Naive B cell (primary cell): ENCODE data around the gene CADPS2. TPM values are rescaled to one million over a fixed set of nuclear protein-coding genes. Genes with fewer than 3 reads are reported as not detected.

Experiments used
- ATAC-seq, 2 donors: fragments of 150-1000 bp; cut with Tn5 transposase; 2 replicates each; pipeline ENCODE4 v1.10.0; 2021; ENCODE audit warnings: low read depth in 2 of 2, mild to moderate bottlenecking in 2 of 2, moderate library complexity in 2 of 2
- DNase-seq: peaks from one replicate; pipeline ENCODE4 v3.0.0; 2022
- H3K27ac Mint-ChIP-seq, 6 donors: one replicate each; pipeline ENCODE4 v1.8.0; 2020 to 2022; ENCODE audit warnings: mild to moderate bottlenecking in 6 of 6, mixed read lengths in 6 of 6, moderate library complexity in 5 of 6, inconsistent platforms in 2 of 6
- H3K27me3 Mint-ChIP-seq, 3 donors: one replicate each; pipeline ENCODE4 v1.8.0; 2021 to 2022; ENCODE audit warnings: mixed read lengths in 3 of 3, mild to moderate bottlenecking in 1 of 3
- H3K36me3 Mint-ChIP-seq, 2 donors: one replicate each; pipeline ENCODE4 v1.8.0; 2020 to 2022; ENCODE audit warnings: mixed read lengths in 2 of 2, inconsistent platforms in 1 of 2, mild to moderate bottlenecking in 1 of 2
- H3K4me1 Mint-ChIP-seq, 3 donors: one replicate each; pipeline ENCODE4 v1.8.0; 2020 to 2022; ENCODE audit warnings: mixed read lengths in 3 of 3, inconsistent platforms in 1 of 3, mild to moderate bottlenecking in 1 of 3, moderate library complexity in 1 of 3
- H3K4me3 Mint-ChIP-seq, 8 donors: one replicate each; pipeline ENCODE4 v1.8.0; 2020 to 2022; ENCODE audit warnings: mild to moderate bottlenecking in 8 of 8, mixed read lengths in 8 of 8, moderate library complexity in 8 of 8, inconsistent platforms in 2 of 8
- H3K9me3 Mint-ChIP-seq, 7 donors: one replicate each; pipeline ENCODE4 v1.8.0; 2020 to 2022; ENCODE audit warnings: mixed read lengths in 7 of 7, mild to moderate bottlenecking in 5 of 7, inconsistent platforms in 2 of 7, moderate library complexity in 1 of 7
- polyA plus RNA-seq, 6 donors: library from polyadenylated mRNA; unstranded; fragments of 300-500 nt; fragmentation: Illumina TruSeq; gene quantifications; one replicate each; pipeline ENCODE4 v1.2.3, GENCODE V29; 2021; ENCODE audit warnings: low read depth in 6 of 6

The CADPS2 gene
- polyA plus RNA-seq, 6 donors from 2014 or later: not detected

DNA sequence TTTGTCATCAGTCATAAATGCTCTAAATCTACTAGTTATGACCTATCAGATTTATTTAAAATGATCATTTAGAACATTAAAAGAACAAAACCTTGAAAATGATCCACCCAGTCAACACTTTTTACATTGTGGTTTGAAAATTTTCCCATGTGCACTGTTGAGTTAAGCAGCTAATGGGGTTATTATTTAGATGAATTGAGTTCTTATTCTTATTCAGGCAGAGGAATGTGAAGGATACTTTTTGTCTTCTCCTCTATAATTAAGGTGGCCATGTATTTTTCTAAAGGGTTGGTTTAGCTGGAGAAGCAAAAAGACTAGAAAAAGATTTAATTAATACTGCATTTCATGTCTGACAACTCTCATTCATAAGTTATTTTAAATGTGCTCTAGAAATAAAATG, 506.8 kb downstream of the CADPS2 start:
- Mint-ChIP-seq H3K27ac (no peak overlapping the region), H3K9me3 (peaks cover 0 to 1% (median 0%) of the 10 kb centered on the region in 7 donors), H3K36me3 (no peaks in the 10 kb centered on the region), H3K27me3 (no peaks in the 10 kb centered on the region), H3K4me1 (no peaks in the 10 kb centered on the region), H3K4me3 (no peak overlapping the region)
- no peak for DNase-seq
- no peak for ATAC-seq

DNA sequence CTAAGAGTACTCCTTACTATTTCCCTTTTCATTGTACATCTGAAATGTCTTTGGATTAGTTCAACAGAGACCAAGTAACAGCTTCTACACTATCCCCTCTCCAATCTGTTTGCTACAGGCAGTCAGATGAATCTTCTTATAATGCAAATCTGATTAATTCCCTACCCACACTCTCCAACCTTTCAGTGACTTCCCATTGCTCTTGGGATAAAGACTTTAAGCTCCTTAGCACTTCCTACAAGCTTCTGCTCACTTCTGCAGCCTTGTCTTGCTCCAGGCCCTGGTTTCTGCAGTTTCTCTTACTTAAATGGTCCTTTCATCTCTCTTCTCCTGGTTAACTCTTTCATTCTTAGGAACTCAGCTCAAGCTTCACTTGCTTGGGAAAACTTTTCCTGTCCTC, 516.5 kb downstream of the CADPS2 start:
- no peaks in the 10 kb centered on the region for H3K4me1 Mint-ChIP-seq
- H3K27ac Mint-ChIP-seq: no peak overlapping the region
- ATAC-seq (no peak), DNase-seq (no peak)
- peaks cover 0 to 4% (median 0%) of the 10 kb centered on the region in 7 donors for H3K9me3 Mint-ChIP-seq
- H3K36me3 Mint-ChIP-seq: no peaks in the 10 kb centered on the region
- no peaks in the 10 kb centered on the region for H3K27me3 Mint-ChIP-seq
- H3K4me3 Mint-ChIP-seq: no peak overlapping the region

DNA sequence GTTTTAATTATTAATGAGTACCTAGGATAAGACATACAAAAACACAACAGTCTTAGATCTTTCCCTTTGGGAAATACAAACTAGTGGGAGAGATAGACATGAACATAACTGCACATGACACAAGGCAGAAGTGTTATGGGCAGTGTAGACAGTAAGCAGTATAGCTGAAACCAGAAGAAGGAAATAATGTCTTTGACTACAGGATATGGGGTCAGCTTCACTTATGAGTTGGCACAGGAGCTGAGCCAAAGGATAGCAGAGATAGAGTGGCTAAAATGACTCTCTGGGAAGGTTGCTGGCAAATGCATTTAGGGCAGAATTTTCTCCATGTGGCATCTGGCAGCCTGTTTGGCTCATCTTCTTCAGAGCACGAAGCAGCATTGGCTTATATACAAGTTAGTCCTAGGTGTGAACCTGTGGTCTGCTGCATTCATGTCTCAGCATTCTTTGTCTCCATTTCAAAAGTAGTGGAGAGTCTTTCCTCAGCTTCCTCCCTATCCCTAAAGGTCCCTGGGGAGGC, 521.4 kb downstream of the CADPS2 start:
- Mint-ChIP-seq H3K4me3 (no peak overlapping the region), H3K27me3 (no peaks in the 10 kb centered on the region), H3K9me3 (peaks cover 0 to 3% (median 0%) of the 10 kb centered on the region in 7 donors), H3K27ac (no peak overlapping the region), H3K4me1 (no peaks in the 10 kb centered on the region), H3K36me3 (no peaks in the 10 kb centered on the region)
- DNase-seq (no peak), ATAC-seq (no peak)

DNA sequence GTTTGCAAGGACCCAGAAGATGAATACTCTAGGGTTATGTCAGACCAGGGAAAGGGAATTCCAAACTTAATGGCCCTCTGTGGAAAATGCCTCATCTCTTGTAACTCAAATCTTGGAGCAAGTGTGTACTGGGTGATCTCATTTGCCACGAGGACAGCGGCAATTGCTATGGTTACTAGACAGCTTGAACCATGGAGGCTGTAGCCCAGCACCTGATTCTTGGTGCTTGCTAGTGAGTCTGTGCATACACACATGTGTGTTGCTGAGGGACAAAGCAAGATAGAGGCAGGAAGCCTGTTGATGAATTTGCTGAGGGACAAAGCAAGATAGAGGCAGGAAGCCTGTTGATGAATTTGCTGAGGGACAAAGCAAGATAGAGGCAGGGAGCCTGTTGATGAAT, 523.1 kb downstream of the CADPS2 start:
- Mint-ChIP-seq H3K27me3 (no peaks in the 10 kb centered on the region), H3K27ac (no peak overlapping the region), H3K4me1 (no peaks in the 10 kb centered on the region), H3K36me3 (no peaks in the 10 kb centered on the region), H3K9me3 (no peaks in the 10 kb centered on the region), H3K4me3 (no peak overlapping the region)
- no peak for ATAC-seq
- DNase-seq: no peak

DNA sequence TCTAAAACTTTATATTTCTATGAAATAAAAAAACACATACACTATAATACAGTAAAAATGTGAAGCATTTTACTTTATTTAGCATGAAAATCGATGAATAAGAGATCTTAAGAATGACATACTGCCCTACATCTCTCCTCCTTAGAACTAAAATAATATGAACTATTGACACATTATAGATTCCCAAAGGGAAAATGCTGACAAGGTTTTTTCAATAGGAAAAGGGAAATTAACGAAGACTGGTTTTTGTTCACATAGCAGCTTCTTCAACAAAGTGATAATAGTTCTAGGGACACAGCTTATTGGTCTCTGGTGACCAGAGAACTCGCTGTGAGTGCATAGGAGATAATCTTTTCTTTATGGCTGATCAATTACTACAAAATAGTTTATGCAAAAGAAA, 523.8 kb downstream of the CADPS2 start:
- no peak for ATAC-seq
- H3K27ac Mint-ChIP-seq: no peak overlapping the region
- H3K4me3 Mint-ChIP-seq: no peak overlapping the region
- H3K27me3 Mint-ChIP-seq: no peaks in the 10 kb centered on the region
- H3K36me3 Mint-ChIP-seq: no peaks in the 10 kb centered on the region
- no peaks in the 10 kb centered on the region for H3K4me1 Mint-ChIP-seq
- H3K9me3 Mint-ChIP-seq: peaks cover 0 to under 1% (median 0%) of the 10 kb centered on the region in 7 donors
- DNase-seq: no peak

DNA sequence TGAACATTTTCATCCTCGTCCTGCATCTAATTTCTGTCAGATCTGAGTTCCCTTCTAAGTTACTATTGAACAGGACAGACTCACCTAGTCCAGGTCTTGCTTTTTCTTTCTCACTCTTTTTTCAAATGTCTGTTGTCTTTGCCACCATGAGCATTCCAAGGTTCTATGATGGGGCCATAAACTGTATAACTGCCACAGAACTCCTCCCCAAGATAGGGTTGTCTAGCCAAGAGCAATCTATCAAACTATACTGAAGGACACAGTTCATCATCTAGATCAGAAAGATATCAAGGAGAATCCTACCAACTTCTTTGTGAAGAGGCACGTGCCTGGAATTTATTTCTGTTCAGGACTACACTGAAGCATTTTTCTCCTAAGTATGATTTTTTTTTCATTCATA, 531.6 kb downstream of the CADPS2 start:
- H3K4me3 Mint-ChIP-seq: no peak overlapping the region
- ATAC-seq: no peak
- H3K4me1 Mint-ChIP-seq: no peaks in the 10 kb centered on the region
- no peak for DNase-seq
- no peaks in the 10 kb centered on the region for H3K27me3 Mint-ChIP-seq
- H3K27ac Mint-ChIP-seq: no peak overlapping the region
- peaks cover 0 to 4% (median 0%) of the 10 kb centered on the region in 7 donors for H3K9me3 Mint-ChIP-seq
- H3K36me3 Mint-ChIP-seq: no peaks in the 10 kb centered on the region

DNA sequence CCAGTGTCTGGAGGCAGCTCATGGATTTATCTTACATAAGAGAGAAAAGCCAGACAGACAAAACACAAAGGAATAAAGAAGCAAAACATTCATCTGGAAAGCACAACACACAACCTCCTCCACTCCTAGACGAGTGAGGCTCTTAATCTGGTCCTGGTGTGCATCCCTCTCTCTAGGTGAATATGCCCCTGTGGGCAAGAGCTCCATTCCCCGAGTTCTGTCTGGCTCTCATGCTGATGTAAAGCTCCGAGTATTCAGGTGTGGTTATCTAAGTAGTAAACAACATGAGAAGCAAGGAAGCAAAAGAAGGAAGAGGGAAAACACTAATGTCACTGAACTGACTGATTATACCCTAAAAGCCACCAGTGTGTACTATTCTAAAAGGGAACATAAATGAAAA, 533.8 kb downstream of the CADPS2 start:
- DNase-seq: no peak
- Mint-ChIP-seq H3K4me3 (no peak overlapping the region), H3K36me3 (no peaks in the 10 kb centered on the region), H3K9me3 (peaks cover 0 to 4% (median 0%) of the 10 kb centered on the region in 7 donors), H3K27me3 (no peaks in the 10 kb centered on the region), H3K27ac (no peak overlapping the region), H3K4me1 (no peaks in the 10 kb centered on the region)
- no peak for ATAC-seq

DNA sequence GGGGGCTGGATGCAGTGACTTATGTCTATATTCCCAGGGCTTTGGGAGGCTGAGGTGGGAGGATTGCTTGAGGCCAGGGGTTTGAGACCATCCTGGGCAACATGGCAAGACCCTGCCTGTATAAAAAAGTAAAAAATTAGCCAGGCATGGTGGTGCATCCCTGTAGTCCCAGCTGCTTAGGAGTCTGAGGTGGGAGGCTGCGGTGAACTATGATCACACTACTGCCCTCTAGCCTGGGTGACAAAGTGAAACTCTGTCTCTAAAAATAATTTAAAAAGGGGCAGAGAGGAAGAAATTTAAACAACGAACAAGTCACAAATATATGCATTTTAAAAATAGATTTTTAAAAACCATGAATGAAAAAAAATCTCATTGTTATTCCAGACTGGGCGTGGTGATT, 535.6 kb downstream of the CADPS2 start:
- no peaks in the 10 kb centered on the region for H3K4me1 Mint-ChIP-seq
- no peaks in the 10 kb centered on the region for H3K36me3 Mint-ChIP-seq
- H3K27ac Mint-ChIP-seq: no peak overlapping the region
- H3K4me3 Mint-ChIP-seq: no peak overlapping the region
- H3K9me3 Mint-ChIP-seq: peaks cover 0 to 4% (median 0%) of the 10 kb centered on the region in 7 donors
- DNase-seq: no peak
- no peak for ATAC-seq
- H3K27me3 Mint-ChIP-seq: no peaks in the 10 kb centered on the region

DNA sequence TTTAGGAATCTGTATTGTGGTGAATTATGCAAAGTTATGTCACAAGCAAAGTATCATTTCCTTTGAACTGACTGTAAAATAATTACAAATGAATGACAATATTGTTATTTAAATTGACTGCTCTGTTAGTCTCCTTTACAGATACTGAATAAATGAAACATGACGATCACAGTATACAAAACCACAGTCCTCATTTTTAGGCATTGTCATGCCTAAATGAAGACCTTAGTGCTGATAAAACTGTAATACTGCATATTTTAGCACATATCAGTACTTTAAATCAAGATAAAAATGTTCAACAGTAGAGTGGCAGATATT, 542.0 kb downstream of the CADPS2 start:
- H3K9me3 Mint-ChIP-seq: peaks cover 0 to 4% (median 0%) of the 10 kb centered on the region in 7 donors
- ATAC-seq (no peak), DNase-seq (no peak)
- no peak overlapping the region for H3K4me3 Mint-ChIP-seq
- H3K4me1 Mint-ChIP-seq: no peaks in the 10 kb centered on the region
- H3K36me3 Mint-ChIP-seq: no peaks in the 10 kb centered on the region
- H3K27me3 Mint-ChIP-seq: no peaks in the 10 kb centered on the region
- H3K27ac Mint-ChIP-seq: no peak overlapping the region

DNA sequence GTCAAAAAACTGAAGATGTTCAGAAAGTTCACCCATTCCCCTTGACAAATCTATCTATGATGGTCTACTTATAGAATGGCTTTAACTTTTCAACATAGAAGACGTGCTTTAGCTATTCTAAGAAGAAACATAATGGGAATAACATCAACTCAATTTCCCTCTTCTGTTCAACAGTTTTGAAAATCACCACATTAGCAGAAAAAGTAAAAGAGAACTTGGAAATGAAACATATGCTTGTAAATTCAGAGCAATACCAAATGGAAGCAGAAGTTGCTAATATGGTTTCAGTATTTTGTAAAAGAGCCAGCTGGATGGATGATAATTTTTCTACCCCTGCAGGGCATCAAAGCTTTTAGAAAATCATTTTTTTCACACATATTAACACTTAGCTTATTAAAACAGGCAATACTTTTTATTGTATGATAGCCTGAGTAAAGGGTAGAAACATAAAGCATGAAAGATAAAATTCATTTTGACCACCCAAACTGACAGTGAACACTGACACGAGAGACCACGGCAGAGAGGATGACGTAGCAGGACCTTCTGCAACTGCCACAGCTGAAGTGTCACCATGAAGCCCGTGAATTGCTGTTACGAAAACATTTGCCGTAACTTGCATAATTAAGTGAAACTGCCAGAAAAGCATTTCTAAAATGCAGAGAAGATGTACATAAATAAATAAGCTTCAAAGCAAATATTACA, 542.5 kb downstream of the CADPS2 start:
- Mint-ChIP-seq H3K36me3 (no peaks in the 10 kb centered on the region), H3K9me3 (peaks cover 0 to 4% (median 0%) of the 10 kb centered on the region in 7 donors), H3K27me3 (no peaks in the 10 kb centered on the region), H3K4me3 (no peak overlapping the region), H3K4me1 (no peaks in the 10 kb centered on the region), H3K27ac (no peak overlapping the region)
- no peak for ATAC-seq
- DNase-seq: no peak

DNA sequence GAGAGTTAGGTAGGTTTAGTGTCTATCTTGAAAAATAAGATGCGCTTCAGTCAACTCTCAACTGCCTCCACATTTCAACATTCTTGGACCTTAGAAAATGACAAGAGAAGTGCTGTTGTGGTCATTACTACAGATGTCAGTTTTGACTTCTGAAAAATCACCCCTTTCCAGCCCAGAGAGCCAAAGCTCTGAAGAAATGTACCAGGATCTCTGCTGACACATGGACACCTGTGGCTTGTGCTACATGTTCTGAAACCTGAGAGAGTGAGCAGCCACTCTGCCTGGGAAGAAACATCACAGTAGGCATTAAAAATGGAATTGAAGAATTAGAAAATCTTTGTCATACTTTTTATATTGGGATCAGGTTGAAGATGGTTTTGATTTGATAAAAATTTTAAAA, 545.8 kb downstream of the CADPS2 start:
- Mint-ChIP-seq H3K4me1 (no peaks in the 10 kb centered on the region), H3K27ac (no peak overlapping the region), H3K9me3 (no peaks in the 10 kb centered on the region), H3K4me3 (no peak overlapping the region), H3K36me3 (no peaks in the 10 kb centered on the region), H3K27me3 (no peaks in the 10 kb centered on the region)
- DNase-seq (no peak), ATAC-seq (no peak)

DNA sequence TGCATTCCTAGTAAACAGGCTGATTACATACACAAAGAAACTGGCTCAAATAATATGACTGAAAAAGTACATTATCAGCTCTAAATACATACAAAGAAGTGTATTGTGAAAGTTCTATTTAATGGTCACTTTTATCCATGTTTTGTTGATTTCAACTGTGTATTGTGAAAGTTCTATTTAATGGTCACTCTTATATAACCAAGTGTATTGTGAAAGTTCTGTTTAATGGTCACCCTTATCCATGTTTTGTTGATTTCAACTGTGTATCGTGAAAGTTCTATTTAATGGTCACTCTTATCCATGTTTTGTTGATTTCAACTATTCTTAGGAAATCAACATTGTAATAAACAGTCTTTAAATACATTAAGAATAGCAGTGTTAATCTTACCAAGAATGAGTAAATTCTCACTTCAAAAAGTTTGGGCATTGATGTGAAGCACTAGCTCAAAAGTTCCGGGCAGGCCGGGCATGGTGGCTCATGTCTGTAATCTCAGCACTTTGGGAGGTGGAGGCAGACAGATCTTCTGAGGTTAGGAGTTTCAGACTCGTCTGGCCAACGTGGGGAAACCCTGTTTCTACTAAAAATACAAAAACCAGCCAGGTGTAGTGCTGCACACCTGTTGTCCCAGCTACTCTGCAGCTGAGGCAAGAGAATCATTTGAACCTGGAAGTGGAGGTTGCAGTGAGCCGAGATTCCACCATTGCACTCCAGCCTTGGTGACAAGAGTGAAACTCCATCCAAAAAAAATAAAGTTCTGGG, 546.9 kb downstream of the CADPS2 start:
- DNase-seq (no peak), ATAC-seq (no peak)
- Mint-ChIP-seq H3K4me1 (no peaks in the 10 kb centered on the region), H3K27ac (no peak overlapping the region), H3K27me3 (no peaks in the 10 kb centered on the region), H3K4me3 (no peak overlapping the region), H3K36me3 (no peaks in the 10 kb centered on the region), H3K9me3 (no peaks in the 10 kb centered on the region)

DNA sequence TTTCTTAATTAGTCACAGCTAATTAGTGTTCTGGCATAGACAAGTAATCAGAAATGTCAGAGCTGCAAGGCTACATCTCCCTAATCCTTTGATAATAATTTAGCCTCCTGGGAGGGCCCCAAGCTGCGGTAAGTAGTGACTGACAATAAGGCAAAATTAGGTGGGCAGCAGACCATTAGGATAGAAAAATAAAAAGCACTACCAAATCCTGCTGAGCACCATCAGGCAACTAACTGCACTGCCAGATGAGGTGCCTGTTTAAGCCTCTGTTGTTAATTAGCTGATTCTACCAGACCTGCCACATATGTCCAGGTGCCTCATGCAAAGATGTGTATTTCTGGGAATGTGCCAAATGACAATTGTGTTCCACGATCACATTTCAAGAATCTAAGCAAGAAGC, 549.2 kb downstream of the CADPS2 start:
- no peak overlapping the region for H3K27ac Mint-ChIP-seq
- ATAC-seq (no peak), DNase-seq (no peak)
- H3K36me3 Mint-ChIP-seq: no peaks in the 10 kb centered on the region
- no peak overlapping the region for H3K4me3 Mint-ChIP-seq
- H3K4me1 Mint-ChIP-seq: no peaks in the 10 kb centered on the region
- peaks cover 0 to 8% (median 5%) of the 10 kb centered on the region in 3 donors for H3K27me3 Mint-ChIP-seq
- peaks cover 0 to 5% (median 0%) of the 10 kb centered on the region in 7 donors for H3K9me3 Mint-ChIP-seq

DNA sequence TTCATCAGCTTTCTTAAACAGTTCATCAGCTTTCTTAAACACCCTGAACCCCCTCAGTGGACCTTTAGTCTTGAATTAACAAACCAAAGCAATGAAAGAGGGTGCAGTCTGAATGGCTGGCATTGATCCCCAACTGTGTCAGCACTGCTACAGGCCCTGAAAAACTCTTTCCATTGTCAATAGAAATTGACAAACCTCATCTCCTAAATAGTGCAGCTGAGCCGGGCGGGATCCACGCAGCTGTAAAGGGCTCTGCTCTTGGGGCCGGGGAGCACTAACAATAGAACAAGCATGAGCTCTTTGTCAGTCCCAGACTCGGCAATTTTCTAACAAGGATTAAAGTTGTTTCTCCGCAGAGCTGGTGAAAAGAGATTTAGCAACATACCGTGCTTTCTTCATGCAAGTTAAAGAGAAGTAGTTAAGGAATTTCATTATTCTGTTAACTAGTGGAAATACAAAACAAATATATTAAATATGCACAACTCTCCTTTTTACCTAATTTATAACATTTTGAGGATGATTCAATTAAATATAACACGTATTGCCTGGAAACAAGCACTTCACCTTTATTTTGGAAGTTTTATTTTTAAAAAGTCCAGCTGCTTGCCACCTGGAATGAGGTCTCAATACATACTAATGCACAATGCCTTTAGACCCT, 557.0 kb downstream of the CADPS2 start:
- Mint-ChIP-seq H3K36me3 (no peaks in the 10 kb centered on the region), H3K9me3 (peaks cover 0 to 5% (median 0%) of the 10 kb centered on the region in 7 donors), H3K4me3 (no peak overlapping the region), H3K27me3 (peaks cover 0 to 9% (median 8%) of the 10 kb centered on the region in 3 donors), H3K27ac (no peak overlapping the region), H3K4me1 (no peaks in the 10 kb centered on the region)
- no peak for DNase-seq
- ATAC-seq: no peak
